ENCODE results near the gene NUP35.

Gene NUP35

DNA sequence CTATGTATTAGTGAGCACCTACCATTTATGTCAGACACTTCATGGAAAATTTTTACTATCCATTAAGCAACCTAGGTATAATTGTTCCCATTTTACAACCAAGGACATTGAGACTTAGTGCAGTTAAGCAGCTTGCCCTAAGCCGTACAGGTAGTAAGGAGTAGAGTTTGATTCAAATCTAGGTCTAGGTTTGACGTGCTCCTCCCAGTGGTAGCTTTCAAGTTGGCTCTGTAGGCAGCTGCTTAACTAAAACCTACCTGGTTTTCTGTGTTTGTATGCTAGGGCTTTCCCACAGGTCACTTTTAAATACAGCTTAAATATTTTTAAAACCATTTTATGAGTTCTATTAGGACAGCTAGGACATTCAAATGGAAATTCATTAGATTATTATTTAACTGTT, 69.7 kb downstream of the NUP35 start:
- no peak for DNase-seq (ENCODE audit: low read depth)
- H3K4me3 ChIP-seq (ENCODE audit: low read depth, low read length) = no peak overlapping the region

DNA sequence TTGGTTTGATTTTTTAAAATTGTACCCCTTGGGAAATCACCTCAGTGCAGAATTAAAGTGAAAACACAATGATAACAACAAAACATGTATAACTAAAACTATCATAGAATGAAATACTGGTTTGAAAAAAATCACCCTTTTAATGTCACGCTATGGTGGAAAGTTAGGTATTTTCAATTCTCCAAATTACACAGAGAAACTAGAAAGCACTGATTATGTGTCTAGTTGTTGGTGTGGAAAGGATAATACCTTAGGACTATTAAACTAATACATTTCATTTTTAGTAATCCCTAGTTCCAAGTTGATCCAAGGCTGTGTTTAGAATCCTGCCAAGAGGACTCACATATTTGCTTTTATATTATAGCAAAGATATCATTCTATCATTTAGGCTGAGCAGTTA, 71.2 kb downstream of the NUP35 start:
- DNase-seq (ENCODE audit: low read depth) = no peak
- no peak overlapping the region for H3K4me3 ChIP-seq (ENCODE audit: low read depth, low read length)

DNA sequence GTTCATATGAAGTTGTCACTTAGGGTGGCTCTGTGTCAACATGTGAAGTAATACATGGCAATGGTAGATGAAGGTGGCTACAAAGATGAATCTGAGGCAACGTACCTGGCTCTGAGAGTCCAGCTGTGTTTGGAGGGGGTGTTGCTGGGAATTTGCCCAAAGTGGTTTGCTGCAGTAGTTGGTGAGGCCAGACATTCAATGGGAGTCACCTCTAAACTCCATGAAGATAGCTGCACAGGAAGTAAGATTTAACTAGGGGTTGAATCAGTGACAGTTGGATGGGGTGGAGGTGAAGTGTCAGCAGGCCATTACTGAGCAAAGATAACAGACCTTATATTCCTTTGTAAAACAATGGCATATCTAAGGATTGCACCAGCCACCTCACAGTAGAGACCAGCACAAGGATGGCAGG, 71.8 kb downstream of the NUP35 start:
- DNase-seq (ENCODE audit: low read depth) = no peak
- no peak overlapping the region for H3K4me3 ChIP-seq (ENCODE audit: low read depth, low read length)

DNA sequence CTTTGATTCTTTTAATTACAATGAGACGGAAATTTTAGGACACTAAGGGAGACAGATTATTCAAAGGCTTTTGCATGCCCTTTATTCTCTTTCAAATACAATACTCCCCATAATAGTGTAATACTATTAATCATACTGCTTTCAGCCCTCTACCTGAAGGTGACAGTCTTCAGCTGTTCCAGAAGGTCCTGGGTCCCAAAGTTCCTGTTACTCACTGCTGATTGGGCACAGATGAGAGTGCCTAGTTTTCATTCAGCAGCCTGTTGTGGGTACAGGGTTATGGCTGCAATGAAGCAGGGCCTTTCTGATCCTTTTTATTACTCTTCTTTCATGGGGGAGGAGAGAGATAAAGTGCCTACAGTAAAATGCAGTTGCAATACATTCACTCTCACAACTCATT, 80.2 kb downstream of the NUP35 start:
- no peak for DNase-seq (ENCODE audit: low read depth)

DNA sequence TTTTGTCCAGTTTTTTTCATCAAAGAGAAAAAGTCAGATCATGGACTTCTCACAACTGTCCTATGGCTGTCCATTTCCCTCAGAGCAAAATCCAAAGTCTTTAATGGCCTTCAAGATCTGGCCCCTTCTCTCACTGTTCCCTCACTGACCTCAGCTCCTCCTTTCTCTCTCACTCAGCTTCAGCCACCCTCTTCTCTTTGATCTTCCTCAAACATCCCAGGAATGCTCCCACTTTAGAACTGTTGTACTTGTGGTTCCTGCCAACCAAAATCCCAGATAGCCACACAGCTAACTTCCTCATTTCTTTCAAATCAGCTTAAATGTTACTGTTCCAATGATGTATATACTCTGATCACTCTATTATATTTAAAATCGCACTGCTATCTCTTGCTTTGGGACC, 82.9 kb downstream of the NUP35 start:
- DNase-seq (ENCODE audit: low read depth) = no peak
- H3K4me3 ChIP-seq (ENCODE audit: low read depth, low read length) = no peak overlapping the region

More for the DNA sequence above, 80.2 kb downstream of the NUP35 start:
- no peak overlapping the region for H3K4me3 ChIP-seq (ENCODE audit: low read depth, low read length)

DNA sequence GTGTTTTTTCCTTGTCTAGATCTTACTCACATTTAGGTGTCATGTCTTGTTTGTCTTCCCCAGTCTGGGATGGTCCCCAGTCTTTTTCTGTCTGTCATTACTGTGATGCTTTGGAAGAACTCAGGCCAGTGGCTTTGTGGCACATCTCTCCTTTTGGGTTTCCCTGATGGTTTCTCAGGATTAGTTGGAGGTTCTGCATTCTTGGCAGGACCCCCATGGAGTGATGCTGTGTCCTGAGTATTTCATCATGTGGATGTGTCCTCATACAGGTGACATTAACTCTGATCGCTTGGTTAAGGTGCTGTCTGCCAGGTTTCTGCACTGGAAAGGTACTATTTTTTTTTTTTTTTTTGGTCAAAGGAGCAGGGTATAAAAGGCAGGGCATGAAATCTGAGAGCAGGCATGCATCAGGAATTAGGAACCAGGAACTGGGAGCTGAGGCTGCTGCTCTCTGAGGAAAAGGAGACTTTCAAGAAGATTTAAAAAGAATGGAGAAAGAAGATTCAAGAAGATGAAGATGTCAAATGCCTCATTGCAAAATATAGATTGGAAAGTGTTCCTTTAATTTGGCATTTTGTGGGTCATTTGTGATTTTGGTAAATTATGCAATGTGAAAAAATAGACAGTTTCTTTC, 85.3 kb downstream of the NUP35 start:
- DNase-seq (ENCODE audit: low read depth) = no peak
- H3K4me3 ChIP-seq (ENCODE audit: low read depth, low read length) = no peak overlapping the region

Measured in skeletal muscle cell (primary cell).